HepG2 (cell line): Measurements from ENCODE around the gene PTGDS. TPM values are rescaled to one million over a fixed set of nuclear protein-coding genes. Genes with fewer than 3 reads are reported as not detected.

ENCODE experiments used
- ATAD3A ChIP-seq: sonication (generic); formaldehyde crosslinking; IDR thresholded peaks from 2 replicates; pipeline ENCODE4 v1.4.0; 2020; ENCODE audit warnings: missing genetic modification reagents
- ETV6 ChIP-seq: sonication (generic); formaldehyde crosslinking; conservative IDR thresholded peaks from 2 replicates; pipeline ENCODE4 v1.4.0; 2020; ENCODE audit warnings: missing genetic modification reagents
- FOXA1 ChIP-seq, 2 experiments: fragments of 450-650 bp in 1 of 2; sonication (generic) in 1 of 2; formaldehyde crosslinking in 1 of 2; IDR thresholded peaks; 2 replicates each; pipeline versions ENCODE4 v1.4.0 to v1.6.1; 2016 to 2020; ENCODE audit warnings: missing genetic modification reagents in 1 of 2
- GABPA ChIP-seq, 2 experiments: IDR thresholded peaks; 2 replicates each; pipeline ENCODE4 v1.6.1; 2011 to 2016; ENCODE audit warnings: low read depth in 2 of 2, low read length in 1 of 2, missing biosample characterization in 1 of 2, missing genetic modification characterization in 1 of 2
- HDAC2 ChIP-seq: sonication (generic); formaldehyde crosslinking; IDR thresholded peaks from 2 replicates; pipeline ENCODE4 v1.4.0; 2020; ENCODE audit warnings: missing genetic modification reagents
- HES4 ChIP-seq: sonication (generic); formaldehyde crosslinking; IDR thresholded peaks from 2 replicates; pipeline ENCODE4 v1.9.0; 2021; ENCODE audit warnings: mild to moderate bottlenecking, missing genetic modification reagents, borderline replicate concordance
- KLF15 ChIP-seq: sonication (generic); formaldehyde crosslinking; IDR thresholded peaks from 2 replicates; pipeline ENCODE4 v1.8.1; 2023; ENCODE audit warnings: borderline replicate concordance, mild to moderate bottlenecking, inconsistent platforms, missing genetic modification reagents, mixed read lengths
- PAF1 ChIP-seq: IDR thresholded peaks from 2 replicates; pipeline ENCODE4 v1.6.1; 2016; ENCODE audit warnings: missing genetic modification reagents, missing compliant biosample characterization
- PRMT3 ChIP-seq: sonication (generic); formaldehyde crosslinking; IDR thresholded peaks from 2 replicates; pipeline ENCODE4 v1.8.1; 2022; ENCODE audit warnings: low read depth, mild to moderate bottlenecking, moderate library complexity, missing genetic modification reagents, borderline replicate concordance
- RAD21 ChIP-seq: fragments of 450-650 bp; formaldehyde crosslinking; IDR thresholded peaks from 2 replicates; pipeline ENCODE4 v1.5.0; 2020; ENCODE audit warnings: mild to moderate bottlenecking
- RBAK ChIP-seq: sonication (generic); formaldehyde crosslinking; IDR thresholded peaks from 2 replicates; pipeline ENCODE4 v1.5.1; 2020; ENCODE audit warnings: mild to moderate bottlenecking, missing genetic modification reagents
- RXRB ChIP-seq: IDR thresholded peaks from 2 replicates; pipeline ENCODE4 v1.6.1; 2016; ENCODE audit warnings: borderline replicate concordance, missing genetic modification reagents, missing compliant biosample characterization
- STAT5B ChIP-seq: sonication (generic); formaldehyde crosslinking; IDR thresholded peaks from 2 replicates; pipeline ENCODE4 v1.4.0; 2020; ENCODE audit warnings: missing genetic modification reagents
- TCF12 ChIP-seq, 2 experiments: fragments of 450-650 bp in 1 of 2; sonication (generic) in 1 of 2; formaldehyde crosslinking in 1 of 2; IDR thresholded peaks; 2 replicates each; pipeline versions ENCODE4 v1.6.1 to v1.8.0; 2017 to 2022; ENCODE audit warnings: antibody characterized with exemption in 1 of 2, mild to moderate bottlenecking in 1 of 2, missing genetic modification reagents in 1 of 2, moderate library complexity in 1 of 2
- THAP11 ChIP-seq: IDR thresholded peaks from 2 replicates; pipeline ENCODE4 v1.6.1; 2016; ENCODE audit warnings: missing biosample characterization, missing genetic modification reagents
- YY1 ChIP-seq: IDR thresholded peaks from 2 replicates; pipeline ENCODE4 v1.6.1; 2011; ENCODE audit warnings: low read length, low read depth, moderate library complexity, mild to moderate bottlenecking; ENCODE audit not compliant: insufficient read depth, insufficient replicate concordance
- ZFP36L2 ChIP-seq: sonication (generic); formaldehyde crosslinking; IDR thresholded peaks from 2 replicates; pipeline ENCODE4 v1.4.0; 2020; ENCODE audit warnings: missing genetic modification reagents
- ZFX ChIP-seq: sonication (generic); formaldehyde crosslinking; IDR thresholded peaks from 2 replicates; pipeline ENCODE4 v1.4.0; 2020; ENCODE audit warnings: mild to moderate bottlenecking, low read depth, missing genetic modification reagents, moderate library complexity
- ZNF138 ChIP-seq: sonication (generic); formaldehyde crosslinking; IDR thresholded peaks from 2 replicates; pipeline ENCODE4 v1.5.0; 2020; ENCODE audit warnings: mild to moderate bottlenecking, low read depth, missing genetic modification reagents
- ZNF24 ChIP-seq: fragments of 450-650 bp; IDR thresholded peaks from 2 replicates; pipeline ENCODE4 v1.6.1; 2017; ENCODE audit warnings: antibody characterized with exemption, mild to moderate bottlenecking
- ZNF282 ChIP-seq: fragments of 450-650 bp; IDR thresholded peaks from 2 replicates; pipeline ENCODE4 v1.6.1; 2018; ENCODE audit not compliant: partially characterized antibody
- ZNF329 ChIP-seq: sonication (generic); formaldehyde crosslinking; IDR thresholded peaks from 2 replicates; pipeline ENCODE4 v1.9.0; 2021; ENCODE audit warnings: low read depth, mild to moderate bottlenecking, missing genetic modification reagents
- ZNF441 ChIP-seq: sonication (generic); formaldehyde crosslinking; IDR thresholded peaks from 2 replicates; pipeline ENCODE4 v1.7.0; 2021; ENCODE audit warnings: missing genetic modification reagents, borderline replicate concordance
- ZNF788 ChIP-seq: sonication (generic); formaldehyde crosslinking; IDR thresholded peaks from 2 replicates; pipeline ENCODE4 v1.5.0; 2020; ENCODE audit warnings: mild to moderate bottlenecking, missing genetic modification reagents, borderline replicate concordance
- ZNF83 ChIP-seq: sonication (generic); formaldehyde crosslinking; IDR thresholded peaks from 2 replicates; pipeline ENCODE4 v1.4.0; 2020; ENCODE audit warnings: missing genetic modification reagents, mild to moderate bottlenecking, borderline replicate concordance
- polyA plus RNA-seq, 8 experiments: library from polyadenylated mRNA; depleted of rRNA in 3 of 8; stranded (reverse) in 7 of 8; unstranded in 1 of 8; fragments of >200 nt; fragmentation: Illumina TruSeq in 4 of 8; extraction: Trizol in 4 of 8; gene quantifications; 2 replicates each; pipeline versions ENCODE4 v1.2.1 to v1.2.3, GENCODE V29; 2011 to 2016; ENCODE audit warnings: low read depth in 4 of 8, missing spikeins in 1 of 8, mixed read lengths in 1 of 8; ENCODE audit not compliant: insufficient read depth in 1 of 8
- total RNA-seq, 5 experiments: library from RNA; depleted of rRNA; stranded (reverse); fragments of >200 nt; fragmentation: Illumina TruSeq; extraction: Trizol; gene quantifications; 2 replicates each; pipeline ENCODE4 v1.2.3, GENCODE V29; 2016; ENCODE audit warnings: low read depth in 1 of 5
- TF ChIP-seq, protein P1 (sequence below): sonication (generic); formaldehyde crosslinking; IDR thresholded peaks from 2 replicates; pipeline ENCODE4 v1.4.0; 2020; ENCODE audit warnings: missing genetic modification reagents, low read depth, mild to moderate bottlenecking, borderline replicate concordance
- TF ChIP-seq, protein P2 (sequence below): sonication (generic); formaldehyde crosslinking; IDR thresholded peaks from 2 replicates; pipeline ENCODE4 v1.5.0; 2020; ENCODE audit warnings: missing genetic modification reagents
- TF ChIP-seq, protein P3 (sequence below): sonication (generic); formaldehyde crosslinking; IDR thresholded peaks from 2 replicates; pipeline ENCODE4 v1.8.0; 2022; ENCODE audit warnings: mild to moderate bottlenecking, missing genetic modification reagents, moderate library complexity

Gene PTGDS
- total and polyA plus RNA-seq, 2 of the 13 experiments (the other 11 are each of a cell fraction or from before 2014, with no cell fraction given): 0.33 to 0.50 TPM

DNA sequence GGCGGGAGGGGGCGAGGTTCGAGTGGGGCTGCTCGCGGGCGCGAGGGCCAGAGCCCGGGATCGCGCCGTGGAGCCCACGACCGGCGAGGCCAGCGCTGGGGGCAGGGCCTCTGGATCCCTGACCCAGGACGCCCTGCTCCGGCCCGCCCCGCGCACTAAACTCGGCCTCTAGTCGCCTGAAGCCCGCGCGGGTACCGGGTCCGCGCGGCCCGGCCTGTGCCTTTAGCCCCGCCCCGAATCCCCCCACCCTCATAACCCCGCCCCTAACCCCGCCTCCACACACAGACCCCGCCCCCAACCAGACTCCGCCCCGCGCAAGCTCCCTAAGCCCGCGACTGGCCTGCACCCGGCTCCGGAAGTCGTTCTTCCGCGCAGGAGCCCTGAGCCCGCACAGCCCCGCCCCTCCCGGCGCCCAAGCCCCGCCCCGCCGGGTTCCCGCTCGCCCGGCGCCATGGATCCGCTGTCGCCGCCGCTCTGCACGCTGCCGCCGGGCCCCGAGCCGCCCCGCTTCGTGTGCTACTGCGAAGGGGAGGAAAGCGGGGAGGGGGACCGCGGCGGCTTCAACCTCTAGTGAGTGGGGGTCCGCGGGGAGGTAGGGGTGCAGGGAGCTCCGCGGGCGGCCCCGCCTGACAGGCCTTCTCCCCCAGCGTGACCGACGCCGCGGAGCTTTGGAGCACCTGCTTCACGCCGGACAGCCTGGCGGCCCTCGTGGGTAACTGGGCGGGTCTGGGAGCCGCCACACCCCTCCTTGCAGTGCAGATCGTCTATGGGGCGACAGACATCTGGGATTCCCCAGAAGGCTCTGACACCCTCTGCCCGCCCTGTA, 14.9 kb downstream of the PTGDS start, which contains the start of gene PAXX (continued):
- TF ChIP-seq ZNF83 (CRISPR knock-in tag) (no peak), HES4 (peak; percentile 50; the same call in 1 of the 2 replicates), RAD21 (peak; percentile 17; the same call in 1 of the 2 replicates), GABPA (IDR thresholded peaks at IDR 0.05; ENCODE audit: low read depth, low read length) (peak; percentile 38), GABPA (CRISPR knock-in tag; IDR thresholded peaks at IDR 0.05; ENCODE audit: low read depth) (no peak; the same call in 1 of the 2 replicates), ZNF788 (CRISPR knock-in tag) (no peak), ZFX (CRISPR knock-in tag) (peak; percentile 62), ETV6 (CRISPR knock-in tag) (no peak; the same call in 1 of the 2 replicates), KLF15 (0 out of 2 replicates have a peak, but pooled peaks have one; percentile 34), ZFP36L2 (CRISPR knock-in tag) (no peak), THAP11 (CRISPR knock-in tag) (0 out of 2 replicates have a peak, but pooled peaks have one; percentile 21), STAT5B (CRISPR knock-in tag) (no peak), PAF1 (CRISPR knock-in tag) (no peak), ZNF282 (no peak), HDAC2 (CRISPR knock-in tag) (no peak), RXRB (CRISPR knock-in tag) (no peak), FOXA1 (IDR thresholded peaks at IDR 0.05) (no peak), FOXA1 (CRISPR knock-in tag; IDR thresholded peaks at IDR 0.05) (no peak), PRMT3 (no peak), YY1 (peak; percentile 72), RBAK (CRISPR knock-in tag) (no peak), ZNF24 (no peak), ZNF441 (peak; percentile 62; the same call in 1 of the 2 replicates), ATAD3A (CRISPR knock-in tag) (no peak), TCF12 (IDR thresholded peaks at IDR 0.05) (no peak), TCF12 (CRISPR knock-in tag; IDR thresholded peaks at IDR 0.05) (no peak), ZNF329 (CRISPR knock-in tag) (no peak; the same call in 1 of the 2 replicates), ZNF138 (CRISPR knock-in tag) (no peak)
- TF ChIP-seq, protein P1, sequence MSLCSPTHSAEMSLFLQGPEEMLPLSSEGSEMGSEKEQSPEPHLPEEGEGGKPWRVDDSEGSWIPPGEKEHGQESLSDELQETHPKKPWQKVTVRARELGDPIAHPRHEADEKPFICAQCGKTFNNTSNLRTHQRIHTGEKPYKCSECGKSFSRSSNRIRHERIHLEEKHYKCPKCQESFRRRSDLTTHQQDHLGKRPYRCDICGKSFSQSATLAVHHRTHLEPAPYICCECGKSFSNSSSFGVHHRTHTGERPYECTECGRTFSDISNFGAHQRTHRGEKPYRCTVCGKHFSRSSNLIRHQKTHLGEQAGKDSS (CRISPR knock-in tag): 0 out of 2 replicates have a peak, but pooled peaks have one; percentile 21
- TF ChIP-seq, protein P2, sequence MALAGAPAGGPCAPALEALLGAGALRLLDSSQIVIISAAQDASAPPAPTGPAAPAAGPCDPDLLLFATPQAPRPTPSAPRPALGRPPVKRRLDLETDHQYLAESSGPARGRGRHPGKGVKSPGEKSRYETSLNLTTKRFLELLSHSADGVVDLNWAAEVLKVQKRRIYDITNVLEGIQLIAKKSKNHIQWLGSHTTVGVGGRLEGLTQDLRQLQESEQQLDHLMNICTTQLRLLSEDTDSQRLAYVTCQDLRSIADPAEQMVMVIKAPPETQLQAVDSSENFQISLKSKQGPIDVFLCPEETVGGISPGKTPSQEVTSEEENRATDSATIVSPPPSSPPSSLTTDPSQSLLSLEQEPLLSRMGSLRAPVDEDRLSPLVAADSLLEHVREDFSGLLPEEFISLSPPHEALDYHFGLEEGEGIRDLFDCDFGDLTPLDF: 0 out of 2 replicates have a peak, but pooled peaks have one; percentile 56
- TF ChIP-seq, protein P3, sequence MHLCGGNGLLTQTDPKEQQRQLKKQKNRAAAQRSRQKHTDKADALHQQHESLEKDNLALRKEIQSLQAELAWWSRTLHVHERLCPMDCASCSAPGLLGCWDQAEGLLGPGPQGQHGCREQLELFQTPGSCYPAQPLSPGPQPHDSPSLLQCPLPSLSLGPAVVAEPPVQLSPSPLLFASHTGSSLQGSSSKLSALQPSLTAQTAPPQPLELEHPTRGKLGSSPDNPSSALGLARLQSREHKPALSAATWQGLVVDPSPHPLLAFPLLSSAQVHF: peak; percentile 61; the same call in 1 of the 2 replicates
